ENCODE data around the gene TSPAN14.
A peak's percentile ranks its signal among the peaks of the same experiment; 100 is the strongest.

Gene TSPAN14

DNA sequence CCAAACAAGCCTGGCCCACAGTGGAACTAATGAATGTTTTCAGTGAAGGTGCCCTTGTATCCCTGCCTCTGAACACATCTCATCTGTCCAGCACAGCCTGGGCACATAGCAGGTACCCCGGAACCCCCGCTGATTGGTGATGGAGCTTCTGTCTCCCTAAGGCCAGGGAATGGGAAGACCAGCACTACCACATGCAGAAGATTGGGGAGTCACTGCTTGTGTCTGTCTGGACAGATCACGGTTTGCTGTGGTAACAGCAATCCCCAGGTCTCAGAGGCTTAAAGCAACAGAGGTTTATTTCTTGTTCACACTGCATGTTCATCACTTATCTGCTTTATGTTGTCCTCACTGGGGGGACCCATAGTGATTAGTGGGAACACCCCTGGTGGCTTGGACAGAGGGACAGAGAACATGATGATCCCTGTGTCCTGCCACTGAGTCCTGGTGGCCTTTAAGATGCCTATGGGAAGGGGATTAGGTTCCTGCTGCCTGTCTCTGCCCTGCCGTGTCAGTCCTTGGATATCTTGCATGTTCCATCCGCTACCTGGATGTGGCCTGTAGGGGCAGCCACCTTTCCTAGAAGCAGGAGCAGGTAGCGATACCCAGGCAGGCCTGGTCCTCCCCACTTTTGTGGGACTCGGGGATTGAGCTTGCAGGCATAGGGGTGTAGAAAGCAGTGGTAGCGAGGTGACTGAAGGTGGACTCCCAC lies 3.6 kb downstream of the TSPAN14 start:
- no peak for DNase-seq

GRCh38 chr10:80458263-80458625 lies 4.1 kb downstream of the TSPAN14 start:
- no peak for DNase-seq

DNA sequence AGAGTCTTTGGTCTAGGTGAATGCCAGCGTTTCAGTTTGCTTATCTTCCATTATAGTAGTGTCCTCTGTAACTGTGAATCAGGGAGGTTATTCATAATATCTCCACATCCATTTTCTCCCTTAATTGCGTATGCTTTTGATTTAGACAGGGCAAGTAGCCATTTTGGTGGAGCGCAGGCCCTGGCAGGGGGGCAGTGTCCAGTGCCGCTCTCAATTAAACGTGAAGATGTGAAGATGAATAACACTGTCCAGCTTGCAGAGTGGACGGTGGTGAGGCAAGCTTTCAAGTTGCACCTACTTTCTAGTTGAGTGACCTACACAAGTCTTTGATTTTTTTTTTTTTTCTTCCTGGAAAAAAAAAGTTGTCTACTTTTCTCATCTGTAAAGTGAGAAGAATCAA lies 4.5 kb downstream of the TSPAN14 start:
- DNase-seq, result no peak

DNA sequence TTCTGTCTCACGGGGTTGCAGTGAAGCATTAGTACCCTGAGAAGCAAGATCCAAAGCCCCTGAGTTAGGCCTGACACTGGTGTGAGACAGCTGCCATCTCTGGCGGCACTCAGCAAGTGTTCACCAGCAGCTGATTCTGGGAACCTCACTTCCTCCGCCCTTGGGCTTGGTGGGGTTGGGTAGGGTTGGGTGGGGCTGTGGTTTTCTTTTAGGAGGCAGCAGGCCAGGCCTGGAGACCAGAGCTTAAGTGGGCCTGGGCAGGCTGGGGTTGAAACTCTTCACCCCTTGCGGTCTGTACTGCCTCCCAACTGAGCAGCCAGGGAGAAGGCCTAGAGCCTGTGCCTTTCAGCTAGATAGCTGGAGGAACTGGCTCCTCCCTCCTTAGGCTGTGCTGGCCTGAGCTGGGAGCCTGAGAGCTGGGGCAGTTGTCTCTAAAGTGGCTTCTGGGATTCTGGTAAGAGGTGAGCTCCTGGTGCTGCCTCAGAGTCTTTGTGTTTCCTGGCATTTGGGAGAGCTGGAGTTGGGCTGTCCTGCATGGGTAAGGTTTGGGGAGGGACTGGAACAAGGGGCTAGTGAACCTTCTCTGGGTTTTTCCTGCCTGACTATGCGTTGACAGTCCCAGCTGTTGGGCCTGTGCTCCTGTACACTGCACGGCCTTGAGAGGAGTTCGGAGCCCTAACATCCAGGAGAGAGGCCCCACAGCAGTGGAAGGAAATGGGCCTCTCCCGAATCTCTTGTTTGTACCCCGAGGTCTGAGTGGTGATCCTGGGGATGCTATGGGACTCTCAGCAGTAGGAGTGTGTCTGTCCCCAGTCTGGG lies 5.1 kb downstream of the TSPAN14 start:
- peak; percentile 87 for DNase-seq

GRCh38 chr10:80460399-80461207 lies 6.5 kb downstream of the TSPAN14 start:
- DNase-seq, result no peak

DNA sequence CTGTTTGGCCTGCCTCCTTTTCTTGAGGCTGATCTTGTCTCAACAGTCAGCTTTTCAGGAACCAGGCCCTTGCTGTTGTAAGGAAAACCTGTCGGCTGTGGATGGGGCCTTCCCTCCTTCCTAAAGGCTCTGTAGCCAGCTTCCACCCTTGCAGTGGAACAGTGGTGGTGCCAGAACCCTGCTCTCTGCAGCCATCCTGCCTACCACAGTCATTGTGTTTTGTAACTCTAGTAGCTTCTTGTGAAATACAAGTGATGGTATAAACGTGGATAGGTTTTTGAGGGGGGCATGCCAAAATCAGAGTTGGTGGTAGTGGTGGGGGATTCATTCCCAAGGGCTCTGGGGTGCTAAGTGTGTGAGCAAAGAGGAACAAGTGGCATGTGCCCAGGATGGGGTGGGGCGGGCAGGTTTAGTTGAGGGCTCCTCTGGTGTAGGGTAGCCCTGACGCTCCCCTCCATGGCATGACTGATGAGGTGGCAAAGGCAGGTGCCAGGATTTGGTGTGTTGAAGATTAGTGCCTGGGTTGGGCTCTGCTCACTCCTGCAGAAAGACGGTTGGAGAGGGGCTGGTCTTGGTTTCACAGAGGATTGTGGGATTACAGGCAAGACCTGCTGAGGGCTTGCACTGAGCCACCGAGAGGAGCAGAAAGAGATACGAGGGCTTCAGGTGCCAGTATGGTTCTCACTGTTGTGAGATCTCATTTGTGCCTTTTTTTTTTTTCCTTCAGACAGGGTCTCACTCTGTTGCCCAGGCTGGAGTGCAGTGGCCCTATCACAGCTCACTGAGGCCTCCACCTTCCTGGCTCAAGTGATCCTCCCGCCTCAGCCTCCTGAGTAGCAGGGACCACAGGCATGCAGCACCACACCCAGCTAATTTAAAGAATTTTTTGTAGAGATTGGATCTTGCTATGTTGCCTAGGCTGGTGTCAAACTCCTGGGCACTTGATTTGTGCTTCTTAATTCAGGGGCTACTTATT lies 7.4 kb downstream of the TSPAN14 start:
- no peak for DNase-seq

DNA sequence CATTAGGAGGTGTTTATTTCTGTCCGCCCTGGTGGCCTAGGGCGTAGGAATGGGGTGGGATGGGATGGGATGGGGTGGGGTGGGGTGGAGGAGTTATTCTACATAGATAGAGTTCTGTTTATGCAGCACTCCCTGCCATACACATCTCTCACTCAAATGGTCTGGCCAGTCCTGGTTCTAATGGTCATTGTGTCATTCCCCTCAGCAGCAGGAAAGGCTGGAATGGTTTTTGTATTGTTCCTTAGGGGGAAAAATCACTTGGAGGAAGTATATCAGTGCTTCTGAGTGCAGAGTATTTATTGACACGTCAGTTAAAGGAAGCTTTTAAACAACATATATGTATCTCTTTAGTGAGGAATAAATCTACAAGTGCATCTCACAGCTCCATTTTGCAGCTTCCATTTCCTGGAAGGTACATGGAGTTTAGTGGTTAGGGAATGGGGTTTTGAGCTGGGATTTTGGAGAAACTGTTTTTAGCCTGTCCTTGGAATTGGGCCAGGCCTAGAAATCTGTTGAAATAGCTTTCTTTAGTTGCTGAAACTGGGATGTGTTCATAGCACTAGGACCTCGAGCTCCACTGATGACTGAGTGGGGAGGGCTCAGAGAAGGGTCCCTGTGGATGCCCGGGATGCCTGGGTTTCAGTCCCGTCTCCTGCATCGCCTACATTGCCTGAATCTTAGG lies 8.3 kb downstream of the TSPAN14 start:
- DNase-seq, result no peak

GRCh38 chr10:80462981-80463741 lies 9.1 kb downstream of the TSPAN14 start:
- peak; percentile 73 for DNase-seq

DNA sequence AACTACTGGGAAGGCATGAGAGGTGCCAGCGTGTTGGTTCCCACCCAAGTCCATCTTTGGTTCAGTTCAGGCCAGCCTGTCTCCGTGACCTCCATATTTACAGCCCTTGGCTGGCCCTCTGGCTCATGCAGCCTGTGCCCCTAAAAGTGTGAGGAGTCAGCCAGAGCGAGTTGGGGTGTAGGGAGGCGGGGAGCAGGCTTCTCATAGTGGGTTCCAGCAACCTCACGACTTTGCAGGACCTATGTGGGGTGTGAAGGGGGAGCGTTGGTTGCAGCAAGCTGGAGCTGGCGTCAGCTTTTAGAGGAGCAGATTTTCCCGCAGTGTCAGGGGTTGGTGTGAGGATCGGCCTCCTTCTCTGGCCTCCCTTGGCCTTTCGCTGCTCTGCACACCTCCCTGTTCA lies 9.8 kb downstream of the TSPAN14 start:
- DNase-seq, result no peak

DNA sequence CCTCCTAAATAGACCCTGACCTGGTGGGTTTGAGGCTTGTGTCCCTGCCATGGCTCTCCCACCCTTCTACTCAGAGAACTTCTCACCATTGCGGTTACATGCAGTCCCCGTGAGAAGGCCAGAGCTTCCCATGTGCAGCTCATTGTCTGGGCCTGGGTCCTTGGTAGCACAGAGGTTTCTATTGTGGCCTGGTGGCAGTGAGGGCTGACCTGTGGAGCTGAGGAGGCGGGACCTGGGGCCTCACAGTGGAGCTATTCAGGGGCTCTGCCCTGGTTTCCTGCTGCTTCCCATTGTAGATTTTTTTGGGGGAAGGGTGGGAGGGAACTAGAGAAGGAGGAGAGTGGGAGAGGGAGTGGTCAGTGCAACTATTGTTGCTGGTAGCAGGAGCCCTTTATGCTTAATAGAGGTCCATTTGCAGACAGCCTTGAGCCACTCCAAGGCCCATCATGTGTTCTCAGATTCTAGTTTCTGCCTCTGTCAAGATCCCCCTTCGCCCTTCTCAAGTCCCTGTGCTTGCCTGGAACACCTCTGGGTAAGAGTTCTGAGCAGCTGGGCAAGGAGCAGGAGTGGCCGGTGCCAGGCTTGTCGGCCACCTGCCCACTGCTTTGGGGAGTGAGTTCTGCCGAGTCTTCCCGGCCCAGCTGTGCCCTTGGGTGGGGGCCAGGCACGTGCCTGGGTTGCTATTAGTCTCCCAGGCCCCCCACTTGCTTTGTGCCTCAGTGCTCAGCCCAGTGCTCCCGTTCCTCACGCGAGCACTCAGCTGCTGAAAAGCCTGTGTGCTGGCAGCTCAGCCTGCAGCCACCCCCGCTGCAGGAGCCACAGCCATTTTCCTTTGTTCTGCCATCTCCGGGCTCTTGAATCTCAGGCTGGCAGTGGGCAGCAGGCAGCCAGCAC lies 10.7 kb downstream of the TSPAN14 start:
- no peak for DNase-seq

DNA sequence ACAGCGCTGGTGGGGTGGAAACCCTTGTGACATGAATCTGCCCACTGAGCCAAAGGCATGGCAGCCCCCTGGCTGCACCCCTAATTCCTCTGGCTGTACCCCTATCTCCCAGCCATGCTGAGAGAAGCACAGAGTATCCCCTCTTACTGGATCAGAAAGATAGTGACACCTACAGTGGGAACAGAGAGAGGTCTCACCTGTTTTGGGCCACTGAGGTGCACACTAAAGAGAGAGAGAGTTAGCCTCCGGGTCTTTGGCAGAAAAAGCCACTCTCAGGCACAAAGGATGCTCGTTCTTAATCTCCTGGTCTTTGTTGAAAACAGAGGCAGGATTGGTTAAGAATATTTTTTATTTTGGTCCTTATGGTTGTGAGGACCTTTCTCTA lies 11.3 kb downstream of the TSPAN14 start:
- no peak for DNase-seq

- peak; percentile 53 for DNase-seq
These were observed 11.9 kb downstream of the TSPAN14 start for GRCh38 chr10:80465839-80466590.

- DNase-seq, result no peak
These were observed 12.7 kb downstream of the TSPAN14 start for GRCh38 chr10:80466724-80467326.

DNA sequence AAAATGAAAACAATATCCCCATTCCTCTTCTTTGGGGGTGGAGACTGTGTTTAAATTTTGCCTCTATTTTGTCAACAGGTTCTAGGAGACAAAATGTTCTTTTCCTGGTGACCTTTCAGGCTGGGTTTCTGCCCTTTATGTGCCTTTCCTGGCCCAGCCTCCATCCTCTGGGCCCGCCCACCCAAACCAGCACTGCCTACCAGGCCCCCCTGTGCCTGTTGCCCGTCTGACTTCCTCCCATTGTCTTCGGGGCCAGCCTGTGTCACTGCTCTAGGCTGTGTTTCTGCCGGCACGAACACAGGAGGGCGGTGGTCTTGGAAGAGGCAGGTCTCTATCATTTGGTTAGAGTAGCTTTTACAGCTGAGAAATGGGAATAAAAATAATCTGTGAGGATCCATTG lies 13.9 kb downstream of the TSPAN14 start:
- DNase-seq, result peak; percentile 65

GRCh38 chr10:80468806-80469421 lies 14.8 kb downstream of the TSPAN14 start:
- DNase-seq, result no peak

- DNase-seq, result no peak
These were observed 16.2 kb downstream of the TSPAN14 start for GRCh38 chr10:80470266-80470665.

DNA sequence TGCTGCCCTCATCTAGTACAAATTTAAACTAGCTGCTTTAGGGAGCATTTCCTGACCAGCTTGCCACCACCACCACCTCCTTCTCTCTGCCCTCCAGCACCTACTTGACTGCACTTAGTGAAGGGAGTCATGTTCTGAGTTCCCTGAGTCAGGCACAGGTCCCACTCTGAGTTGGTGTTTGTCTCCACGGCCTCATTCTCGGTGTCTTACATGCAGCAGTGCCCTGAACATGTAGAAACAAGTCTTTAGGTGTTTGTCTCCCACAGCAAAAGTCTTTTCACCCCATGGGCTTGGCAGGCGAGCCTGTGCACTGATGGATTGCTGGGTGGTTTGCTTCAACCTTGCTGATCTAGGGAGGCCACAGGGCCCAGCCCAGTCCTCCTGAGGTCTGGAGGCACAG lies 16.9 kb downstream of the TSPAN14 start:
- peak; percentile 64 for DNase-seq

GRCh38 chr10:80471715-80472233 lies 17.7 kb downstream of the TSPAN14 start:
- DNase-seq, result peak; percentile 76
